GM21576 (cell line): ENCODE measurements around the gene NACC1.

Experiments used
- ATAC-seq: cut with Tn5 transposase; IDR thresholded peaks from one replicate; pipeline ENCODE4 v1.9.1; 2021; ENCODE audit warnings: mild to moderate bottlenecking, moderate library complexity; ENCODE audit not compliant: unreplicated experiment

Gene NACC1

GRCh38 chr19:13187419-13187818, 69.4 kb downstream of the NACC1 start:
- no peak for ATAC-seq

- ATAC-seq, result no peak
These were observed 71.5 kb downstream of the NACC1 start for GRCh38 chr19:13189600-13189999.
